Stimulated activated CD8-positive, alpha-beta memory T cell treated with anti-CD3 and anti-CD28 coated beads, Interleukin-15, amount 100 ng/mL, for 48 hours (primary cell): ENCODE data around the gene COPZ2.

Experiments used
- DNase-seq, 2 donors: peaks; one replicate each; pipeline ENCODE4 v3.0.0-alpha.2; 2020; ENCODE audit warnings: low read depth in 2 of 2

COPZ2 gene

DNA sequence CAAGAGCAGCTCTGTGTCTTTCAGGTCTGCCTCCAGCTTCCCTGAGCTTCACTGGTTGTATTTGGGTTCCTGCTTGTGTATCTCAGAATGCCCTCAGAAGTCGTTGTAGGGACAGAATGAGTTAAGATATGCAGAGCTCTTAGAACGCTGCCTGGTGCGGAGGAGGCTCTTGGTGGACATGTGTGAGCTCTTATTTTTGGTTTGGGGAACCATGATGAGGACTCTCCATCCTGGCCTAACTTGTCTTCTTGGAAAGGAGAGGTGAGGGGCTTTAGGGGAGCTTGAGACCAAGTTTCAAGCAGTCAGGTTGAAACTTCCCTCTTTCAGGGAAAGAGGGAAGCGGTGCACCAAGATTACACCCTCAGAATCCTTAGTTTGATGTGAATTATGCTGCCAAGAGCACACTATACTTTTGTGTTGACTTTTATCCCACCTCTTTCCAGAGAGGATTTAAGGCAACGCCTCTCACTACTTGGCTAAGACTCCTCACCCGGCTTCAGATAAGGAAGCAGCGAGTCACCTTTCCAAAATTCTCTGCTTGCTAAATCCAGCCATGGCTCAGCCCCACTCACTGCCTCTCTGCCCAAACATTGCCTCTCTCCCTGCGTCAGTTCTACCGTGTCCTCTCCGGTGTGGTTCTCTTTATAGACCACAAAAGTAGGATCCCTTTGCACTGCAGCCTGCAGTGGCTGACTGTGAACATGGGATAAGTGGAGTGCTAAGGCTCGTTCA lies 53.9 kb downstream of the COPZ2 start:
- DNase-seq, result no peak

DNA sequence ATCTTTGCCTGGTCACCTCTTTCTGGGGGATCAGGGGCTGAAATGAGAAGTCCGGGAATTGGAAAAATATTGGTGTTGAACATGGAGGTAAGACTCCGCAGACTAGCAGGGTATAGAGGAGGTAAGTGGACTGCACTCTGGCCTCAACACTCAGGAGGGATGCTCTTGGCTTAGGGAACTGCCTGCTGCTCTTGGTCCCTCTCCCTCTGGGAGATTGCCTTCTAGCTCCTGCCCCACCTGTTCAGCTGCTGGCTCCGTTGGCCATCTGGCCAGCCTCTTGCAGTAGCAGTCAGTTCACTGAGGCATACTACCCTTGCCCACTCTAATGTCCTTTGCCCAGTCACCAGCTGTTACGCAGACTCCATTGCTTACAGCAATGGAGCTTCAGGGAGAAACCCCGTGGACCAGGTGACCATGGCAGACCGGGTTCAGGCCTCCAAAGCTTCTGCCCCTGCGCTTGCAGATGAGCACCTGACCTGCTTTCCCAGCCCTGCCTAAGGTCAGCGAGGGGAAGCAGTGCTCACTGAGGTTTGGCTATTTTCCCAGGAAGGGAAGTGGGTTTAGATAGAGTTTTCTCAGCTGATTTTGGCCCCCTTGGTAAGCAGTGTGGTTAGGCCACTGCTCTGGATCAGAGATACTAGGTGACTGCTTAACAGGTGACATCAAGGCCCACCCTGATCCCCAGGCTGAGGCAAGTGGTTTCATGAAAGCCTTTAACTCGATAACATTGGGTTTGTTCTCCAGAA lies 54.8 kb downstream of the COPZ2 start:
- no peak for DNase-seq

DNA sequence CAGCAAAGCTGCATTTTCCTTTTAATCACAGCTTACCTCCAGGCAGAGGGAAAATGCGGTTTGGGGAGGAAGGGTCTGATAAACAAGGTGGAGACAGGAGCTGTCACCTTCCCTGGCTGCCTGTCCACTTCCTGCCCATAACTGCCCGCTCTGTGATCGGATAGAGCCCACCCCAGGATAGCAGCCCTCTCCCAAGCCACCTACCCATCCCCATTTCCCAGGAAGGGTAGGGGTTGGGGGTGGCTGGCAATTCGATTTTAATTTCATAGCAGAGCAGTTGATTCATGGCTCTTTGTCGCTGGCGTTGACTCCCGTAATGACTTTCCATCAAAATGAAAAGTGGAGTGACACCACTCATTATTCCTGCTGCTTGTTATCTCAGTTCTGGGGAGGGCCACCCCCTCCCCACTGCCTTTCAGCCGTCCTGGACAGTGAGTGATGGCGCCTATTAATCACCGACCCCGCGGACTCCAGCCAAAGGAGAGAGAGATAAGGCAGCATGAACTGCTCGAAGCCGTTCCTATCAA lies 55.4 kb downstream of the COPZ2 start:
- DNase-seq, result no peak

DNA sequence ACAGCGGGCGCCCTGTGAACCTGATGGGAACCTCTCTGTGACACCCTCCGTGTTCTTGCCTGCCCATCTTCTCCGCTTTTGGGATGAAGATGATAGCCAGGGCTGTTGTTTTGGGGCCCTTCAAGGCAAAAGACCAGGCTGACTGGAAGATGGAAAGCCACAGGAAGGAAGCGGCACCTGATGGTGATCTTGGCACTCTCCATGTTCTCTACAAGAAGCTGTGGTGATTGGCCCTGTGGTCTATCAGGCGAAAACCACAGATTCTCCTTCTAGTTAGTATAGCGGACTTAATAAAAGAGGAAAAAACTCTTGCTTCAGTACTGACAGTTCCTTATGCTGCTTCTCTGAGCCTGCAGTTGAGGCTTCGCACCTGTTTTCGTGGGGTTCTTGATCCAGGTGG lies 56.1 kb downstream of the COPZ2 start:
- DNase-seq, result no peak

DNA sequence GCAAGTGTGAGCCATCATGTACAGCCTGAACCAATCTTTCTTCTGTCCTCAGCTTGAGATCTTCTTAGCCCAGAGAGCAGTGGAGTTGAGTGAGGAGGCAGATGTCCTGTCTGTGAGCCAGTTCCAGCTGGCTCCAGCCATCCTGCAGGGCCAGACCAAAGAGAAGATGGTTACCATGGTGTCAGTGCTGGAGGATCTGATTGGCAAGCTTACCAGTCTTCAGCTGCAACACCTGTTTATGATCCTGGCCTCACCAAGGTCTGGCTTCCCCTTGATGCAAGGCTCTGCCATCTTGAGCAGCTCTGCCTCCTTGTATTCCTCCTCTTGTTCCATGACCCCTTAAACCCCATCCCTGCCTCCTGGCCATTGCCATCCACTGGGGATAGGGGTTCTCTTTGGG lies 57.1 kb downstream of the COPZ2 start:
- DNase-seq, result no peak

DNA sequence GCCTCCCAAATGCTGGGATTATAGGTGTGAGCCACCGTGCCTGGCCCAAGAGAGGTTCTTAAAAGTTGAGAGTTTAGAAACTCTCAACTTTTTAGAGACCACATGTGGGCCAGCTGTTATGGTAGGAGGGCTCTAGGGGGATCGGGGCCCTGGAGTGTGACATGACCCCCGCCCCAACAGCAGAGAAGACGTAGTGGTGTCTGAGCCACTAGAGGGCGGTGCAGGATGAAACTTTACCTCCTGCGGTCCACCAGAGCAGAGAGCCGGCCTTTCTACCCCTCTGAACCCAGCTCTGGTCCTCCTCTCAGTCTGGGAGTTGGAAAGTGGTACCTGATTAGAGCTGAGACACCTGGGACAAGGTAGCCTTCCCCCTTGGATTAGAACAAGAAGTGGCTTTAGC lies 59.3 kb downstream of the COPZ2 start:
- peak in 1 of 2 donors; percentile 25 for DNase-seq
